Measurements from ENCODE around the gene ABHD8. TPM values are rescaled to one million over a fixed set of nuclear protein-coding genes. Genes with fewer than 3 reads are reported as not detected.

The ABHD8 gene
- total and polyA plus RNA-seq, 2 of the 13 experiments (the other 11 are each of a cell fraction or from before 2014, with no cell fraction given): 6.3 to 7.2 TPM

- ChIA-PET CTCF (ENCODE audit: low intra/inter-chr PET ratio, low total read pairs) (interaction anchor here (0.8 kb wide), 1 partner anchor 13 kb away, joined by 4 read pairs; no protein-coding TSS in a partner anchor), POLR2A (interaction anchor here (0.8 to 1.6 kb wide), 4 partner anchors 27 to 91 kb away, joined by 3 to 11 read pairs (median 4); partner anchors contain the start of genes ANO8 and USE1)
- peak overlapping the region; percentile 91 for H3K27ac ChIP-seq (ENCODE audit: extremely low read length, insufficient read depth, low read length)
- peak overlapping the region; percentile 87 for H3K9ac ChIP-seq (ENCODE audit: insufficient read depth, low read depth, low read length)
- H3K9me3 ChIP-seq (ENCODE audit: low read length): no peaks in the 10 kb centered on the region
- H3K4me1 ChIP-seq (ENCODE audit: insufficient read depth, low read length): peaks cover 46% of the 10 kb centered on the region
- H3K4me2 ChIP-seq (ENCODE audit: low read depth, low read length): peak overlapping the region; percentile 92
- H3K27me3 ChIP-seq (ENCODE audit: control insufficient read depth in 1 of 2, insufficient read depth in 2 of 2, low read length in 2 of 2): no peaks in the 10 kb centered on the region; a peak in 1 of 5 replicates
- FAIRE-seq (no peak), ATAC-seq (no peak), DNase-seq (ENCODE audit: low spot score) (no peak)
- in situ Hi-C loops (cut with HindIII; ENCODE audit: extremely low pct_ligation_motif_present, low pct_unique_long_range_greater_than_20kb): no loop called here
- H2AFZ ChIP-seq (ENCODE audit: low read length): no peak overlapping the region
- BruUV-seq (replicated peaks): no TSS peak
- no peaks in the 10 kb centered on the region for H3K36me3 ChIP-seq (replicated peaks in 1 of 2; ENCODE audit: control insufficient read depth in 1 of 2, insufficient read depth in 2 of 2, low read length in 2 of 2)
- peaks cover 4% of the 10 kb centered on the region; the same call in 1 of the 2 replicates for H4K20me1 ChIP-seq (ENCODE audit: insufficient read depth, low read length)
- peak overlapping the region; percentile 60 to 87 (median 85) for H3K4me3 ChIP-seq (replicated peaks in 1 of 3; ENCODE audit: insufficient read depth in 1 of 3, low read depth in 2 of 3, low read length in 3 of 3)
- peaks cover 21% of the 10 kb centered on the region for H3K79me2 ChIP-seq (ENCODE audit: insufficient read depth, low read length)
- intact Hi-C loops (cut with micrococcal nuclease; ENCODE audit: unreplicated experiment): no loop called here
- WGBS (ENCODE audit: low lambda C conversion rate): 1% methylated on average over 21 of the region's 28 CpGs
- TF ChIP-seq U2AF2 (IDR thresholded peaks at IDR 0.05; ENCODE audit: low read depth, low read length) (no peak), ZSCAN12 (CRISPR knock-in tag; IDR thresholded peaks at IDR 0.05) (0 out of 2 replicates have a peak, but pooled peaks have one; percentile 60), ZNF20 (CRISPR knock-in tag; IDR thresholded peaks at IDR 0.05) (no peak), NFE2L1 (CRISPR knock-in tag; IDR thresholded peaks at IDR 0.05; ENCODE audit: borderline replicate concordance) (no peak), ZNF460 (CRISPR knock-in tag; IDR thresholded peaks at IDR 0.05; ENCODE audit: borderline replicate concordance) (no peak), RNF2 (conservative IDR thresholded peaks at IDR 0.05; ENCODE audit: low read depth) (no peak), ZBTB1 (CRISPR knock-in tag; IDR thresholded peaks at IDR 0.05; ENCODE audit: borderline replicate concordance) (no peak), ZBTB3 (CRISPR knock-in tag; IDR thresholded peaks at IDR 0.05; ENCODE audit: borderline replicate concordance, low read depth) (no peak), ZNF354B (CRISPR knock-in tag; IDR thresholded peaks at IDR 0.05) (no peak), CEBPB (IDR thresholded peaks at IDR 0.05; ENCODE audit: borderline replicate concordance, low read depth, low read length) (no peak), ESRRA (CRISPR knock-in tag; IDR thresholded peaks at IDR 0.05; ENCODE audit: low read depth) (0 out of 2 replicates have a peak, but pooled peaks have one; percentile 8), ZNF557 (CRISPR knock-in tag; IDR thresholded peaks at IDR 0.05) (0 out of 2 replicates have a peak, but pooled peaks have one; percentile 3), ZNF883 (CRISPR knock-in tag; IDR thresholded peaks at IDR 0.05; ENCODE audit: not compliant biosample characterization) (no peak)
- TF ChIP-seq, protein P1, sequence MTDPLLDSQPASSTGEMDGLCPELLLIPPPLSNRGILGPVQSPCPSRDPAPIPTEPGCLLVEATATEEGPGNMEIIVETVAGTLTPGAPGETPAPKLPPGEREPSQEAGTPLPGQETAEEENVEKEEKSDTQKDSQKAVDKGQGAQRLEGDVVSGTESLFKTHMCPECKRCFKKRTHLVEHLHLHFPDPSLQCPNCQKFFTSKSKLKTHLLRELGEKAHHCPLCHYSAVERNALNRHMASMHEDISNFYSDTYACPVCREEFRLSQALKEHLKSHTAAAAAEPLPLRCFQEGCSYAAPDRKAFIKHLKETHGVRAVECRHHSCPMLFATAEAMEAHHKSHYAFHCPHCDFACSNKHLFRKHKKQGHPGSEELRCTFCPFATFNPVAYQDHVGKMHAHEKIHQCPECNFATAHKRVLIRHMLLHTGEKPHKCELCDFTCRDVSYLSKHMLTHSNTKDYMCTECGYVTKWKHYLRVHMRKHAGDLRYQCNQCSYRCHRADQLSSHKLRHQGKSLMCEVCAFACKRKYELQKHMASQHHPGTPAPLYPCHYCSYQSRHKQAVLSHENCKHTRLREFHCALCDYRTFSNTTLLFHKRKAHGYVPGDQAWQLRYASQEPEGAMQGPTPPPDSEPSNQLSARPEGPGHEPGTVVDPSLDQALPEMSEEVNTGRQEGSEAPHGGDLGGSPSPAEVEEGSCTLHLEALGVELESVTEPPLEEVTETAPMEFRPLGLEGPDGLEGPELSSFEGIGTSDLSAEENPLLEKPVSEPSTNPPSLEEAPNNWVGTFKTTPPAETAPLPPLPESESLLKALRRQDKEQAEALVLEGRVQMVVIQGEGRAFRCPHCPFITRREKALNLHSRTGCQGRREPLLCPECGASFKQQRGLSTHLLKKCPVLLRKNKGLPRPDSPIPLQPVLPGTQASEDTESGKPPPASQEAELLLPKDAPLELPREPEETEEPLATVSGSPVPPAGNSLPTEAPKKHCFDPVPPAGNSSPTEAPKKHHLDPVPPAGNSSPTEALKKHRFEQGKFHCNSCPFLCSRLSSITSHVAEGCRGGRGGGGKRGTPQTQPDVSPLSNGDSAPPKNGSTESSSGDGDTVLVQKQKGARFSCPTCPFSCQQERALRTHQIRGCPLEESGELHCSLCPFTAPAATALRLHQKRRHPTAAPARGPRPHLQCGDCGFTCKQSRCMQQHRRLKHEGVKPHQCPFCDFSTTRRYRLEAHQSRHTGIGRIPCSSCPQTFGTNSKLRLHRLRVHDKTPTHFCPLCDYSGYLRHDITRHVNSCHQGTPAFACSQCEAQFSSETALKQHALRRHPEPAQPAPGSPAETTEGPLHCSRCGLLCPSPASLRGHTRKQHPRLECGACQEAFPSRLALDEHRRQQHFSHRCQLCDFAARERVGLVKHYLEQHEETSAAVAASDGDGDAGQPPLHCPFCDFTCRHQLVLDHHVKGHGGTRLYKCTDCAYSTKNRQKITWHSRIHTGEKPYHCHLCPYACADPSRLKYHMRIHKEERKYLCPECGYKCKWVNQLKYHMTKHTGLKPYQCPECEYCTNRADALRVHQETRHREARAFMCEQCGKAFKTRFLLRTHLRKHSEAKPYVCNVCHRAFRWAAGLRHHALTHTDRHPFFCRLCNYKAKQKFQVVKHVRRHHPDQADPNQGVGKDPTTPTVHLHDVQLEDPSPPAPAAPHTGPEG (CRISPR knock-in tag; IDR thresholded peaks at IDR 0.05): no peak; the same call in 1 of the 2 replicates
- TF ChIP-seq, protein P2, sequence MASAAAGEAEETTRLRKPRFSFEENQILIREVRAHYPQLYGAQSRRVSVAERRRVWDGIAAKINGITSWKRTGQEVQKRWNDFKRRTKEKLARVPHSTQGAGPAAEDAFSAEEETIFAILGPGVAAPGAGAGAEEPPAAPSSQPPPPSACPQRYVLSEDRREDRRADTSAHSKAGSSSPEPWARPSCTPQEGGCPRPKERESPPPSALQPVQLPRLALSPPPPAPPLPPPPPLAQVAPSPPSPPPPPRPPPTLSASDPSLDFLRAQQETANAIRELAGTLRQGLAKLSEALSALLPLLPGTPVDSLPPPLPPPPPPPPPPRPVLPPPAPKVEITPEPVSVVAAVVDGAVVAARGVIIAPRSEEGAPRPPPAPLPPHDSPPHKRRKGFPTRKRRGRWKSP (CRISPR knock-in tag; IDR thresholded peaks at IDR 0.05): no peak; the same call in 1 of the 2 replicates
- TF ChIP-seq, protein P3, sequence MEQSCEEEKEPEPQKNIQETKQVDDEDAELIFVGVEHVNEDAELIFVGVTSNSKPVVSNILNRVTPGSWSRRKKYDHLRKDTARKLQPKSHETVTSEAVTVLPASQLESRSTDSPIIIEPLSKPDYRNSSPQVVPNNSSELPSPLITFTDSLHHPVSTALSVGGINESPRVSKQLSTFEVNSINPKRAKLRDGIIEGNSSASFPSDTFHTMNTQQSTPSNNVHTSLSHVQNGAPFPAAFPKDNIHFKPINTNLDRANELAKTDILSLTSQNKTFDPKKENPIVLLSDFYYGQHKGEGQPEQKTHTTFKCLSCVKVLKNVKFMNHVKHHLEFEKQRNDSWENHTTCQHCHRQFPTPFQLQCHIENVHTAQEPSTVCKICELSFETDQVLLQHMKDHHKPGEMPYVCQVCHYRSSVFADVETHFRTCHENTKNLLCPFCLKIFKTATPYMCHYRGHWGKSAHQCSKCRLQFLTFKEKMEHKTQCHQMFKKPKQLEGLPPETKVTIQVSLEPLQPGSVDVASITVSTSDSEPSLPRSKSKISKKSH (CRISPR knock-in tag; IDR thresholded peaks at IDR 0.05; ENCODE audit: borderline replicate concordance): no peak
These were observed 3.1 kb upstream of the ABHD8 start for GRCh38 chr19:17306285-17306714.
